Large intestine (tissue), 3 donors: ENCODE data around the gene SP140L. TPM values are rescaled to one million over a fixed set of nuclear protein-coding genes. Genes with fewer than 3 reads are reported as not detected.
"Not testable (repeated sequence)": the region's sequence is repeated elsewhere in the genome, so short reads cannot be mapped to it uniquely, and the experiment has no call there.

Experiments
- DNase-seq, 2 donors: peaks; one replicate each; pipeline versions ENCODE4 v3.0.0 to v3.0.0-alpha.2; 2013
- H3K27ac ChIP-seq: one replicate; pipeline ENCODE4 v1.5.1; 2013; ENCODE audit warnings: low read length
- H3K27me3 ChIP-seq: 2 replicates; pipeline ENCODE4 v1.6.1; 2013; ENCODE audit warnings: low read length; ENCODE audit not compliant: control insufficient read depth, insufficient read depth
- H3K36me3 ChIP-seq: 2 replicates; pipeline ENCODE4 v1.6.1; 2013; ENCODE audit warnings: low read length; ENCODE audit not compliant: control insufficient read depth, insufficient read depth
- H3K4me1 ChIP-seq: one replicate; pipeline ENCODE4 v1.6.1; 2013; ENCODE audit warnings: low read length; ENCODE audit not compliant: control insufficient read depth, insufficient read depth
- H3K4me3 ChIP-seq: one replicate; pipeline ENCODE4 v1.5.1; 2013; ENCODE audit warnings: low read length
- H3K9me3 ChIP-seq: one replicate; pipeline ENCODE4 v1.6.1; 2013; ENCODE audit warnings: mild to moderate bottlenecking, low read depth, low read length, moderate library complexity; ENCODE audit not compliant: control insufficient read depth
- WGBS: methylation state at CpG from one replicate; pipeline ENCODE4 v1.1.5; 2013; ENCODE audit warnings: low lambda C conversion rate; ENCODE audit not compliant: insufficient coverage; 5-methylcytosine and 5-hydroxymethylcytosine counted together
- polyA plus RNA-seq: library from polyadenylated mRNA; unstranded; fragments of 120-200 nt; gene quantifications from one replicate; pipeline ENCODE4 v1.2.1, GENCODE V29; 2013

SP140L gene
- polyA plus RNA-seq, 1 donor: 20.4 TPM

DNA sequence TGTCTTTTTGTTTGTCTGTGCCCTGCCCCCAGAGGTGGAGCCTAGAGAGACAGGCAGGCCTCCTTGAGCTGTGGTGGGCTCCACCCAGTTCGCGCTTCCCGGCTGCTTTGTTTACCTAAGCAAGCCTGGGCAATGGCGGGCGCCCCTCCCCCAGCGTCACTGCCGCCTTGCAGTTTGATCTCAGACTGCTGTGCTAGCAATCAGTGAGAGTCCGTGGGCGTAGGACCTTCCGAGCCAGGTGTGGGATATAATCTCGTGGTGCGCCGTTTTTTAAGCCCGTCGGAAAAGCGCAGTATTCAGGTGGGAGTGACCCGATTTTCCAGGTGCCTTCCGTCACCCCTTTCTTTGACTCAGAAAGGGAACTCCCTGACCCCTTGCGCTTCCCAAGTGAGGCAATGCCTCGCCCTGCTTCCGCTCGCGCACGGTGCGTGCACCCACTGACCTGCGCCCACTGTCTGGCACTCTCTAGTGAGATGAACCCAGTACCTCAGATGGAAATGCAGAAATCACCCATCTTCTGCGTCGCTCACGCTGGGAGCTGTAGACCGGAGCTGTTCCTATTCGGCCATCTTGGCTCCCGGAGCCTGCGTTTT is 15.0 kb downstream of the SP140L start:
- H3K27ac ChIP-seq, H3K4me3 ChIP-seq, H3K4me1 ChIP-seq, DNase-seq, H3K27me3 ChIP-seq, H3K36me3 ChIP-seq: not testable (repeated sequence)
- peaks cover 12% of the 10 kb centered on the region for H3K9me3 ChIP-seq
- WGBS: 100% methylated on average over 5 of the region's 33 CpGs

DNA sequence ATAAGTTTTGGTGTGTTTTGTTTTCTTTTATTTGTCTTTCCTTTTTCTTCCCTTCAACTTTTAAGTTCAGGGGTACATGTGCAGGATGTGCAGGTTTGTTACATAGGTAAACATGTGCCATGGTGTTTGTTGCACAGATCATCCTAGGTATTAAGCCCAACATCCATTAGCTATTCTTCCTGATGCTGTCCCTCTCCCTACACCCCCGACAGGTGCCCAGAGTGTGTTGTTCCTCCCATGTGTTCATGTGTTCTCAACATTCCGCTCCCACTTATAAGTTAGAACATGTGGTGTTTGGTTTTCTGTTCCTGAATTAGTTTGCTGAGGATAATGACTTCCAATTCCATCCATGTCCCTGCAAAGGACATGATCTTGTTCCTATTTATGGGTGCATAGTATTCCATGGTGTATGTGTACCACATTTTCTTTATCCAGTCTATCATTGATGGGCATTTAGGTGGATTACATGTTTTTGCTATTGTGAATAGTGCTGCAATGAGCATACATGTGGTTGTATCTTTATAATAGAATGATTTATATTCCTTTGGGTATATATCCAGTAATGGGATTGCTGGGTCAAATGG is 16.1 kb downstream of the SP140L start:
- H3K27me3 ChIP-seq, H3K4me1 ChIP-seq, H3K36me3 ChIP-seq, DNase-seq, H3K27ac ChIP-seq, H3K4me3 ChIP-seq: not testable (repeated sequence)
- 100% methylated on average over 2 of the region's 2 CpGs for WGBS
- peaks cover 16% of the 10 kb centered on the region for H3K9me3 ChIP-seq

DNA sequence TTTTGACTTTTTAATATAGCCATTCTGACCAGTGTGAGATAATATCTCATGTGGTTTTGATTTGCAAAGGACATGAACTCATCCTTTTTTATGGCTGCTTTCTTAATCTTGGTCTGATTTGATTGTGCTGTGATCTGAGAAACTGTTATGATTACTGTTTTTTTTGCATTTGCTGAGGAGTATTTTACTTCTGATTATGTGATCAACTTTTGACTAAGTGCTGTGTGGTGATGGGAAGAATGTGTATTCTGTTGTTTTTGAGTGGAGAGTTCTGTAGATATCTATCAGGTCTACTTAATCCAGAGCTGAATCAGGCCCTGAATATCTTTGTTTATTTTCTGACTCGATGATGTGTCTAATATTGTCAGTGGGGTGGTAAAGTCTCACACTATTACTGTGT is 16.8 kb downstream of the SP140L start:
- Histone ChIP-seq H3K36me3 (no peaks in the 10 kb centered on the region), H3K27ac (no peak overlapping the region), H3K9me3 (peaks cover 16% of the 10 kb centered on the region), H3K27me3 (no peaks in the 10 kb centered on the region), H3K4me3 (no peak overlapping the region), H3K4me1 (no peaks in the 10 kb centered on the region)
- DNase-seq: no peak
- WGBS: no CpG with 5 or more reads among the region's 1 CpG

DNA sequence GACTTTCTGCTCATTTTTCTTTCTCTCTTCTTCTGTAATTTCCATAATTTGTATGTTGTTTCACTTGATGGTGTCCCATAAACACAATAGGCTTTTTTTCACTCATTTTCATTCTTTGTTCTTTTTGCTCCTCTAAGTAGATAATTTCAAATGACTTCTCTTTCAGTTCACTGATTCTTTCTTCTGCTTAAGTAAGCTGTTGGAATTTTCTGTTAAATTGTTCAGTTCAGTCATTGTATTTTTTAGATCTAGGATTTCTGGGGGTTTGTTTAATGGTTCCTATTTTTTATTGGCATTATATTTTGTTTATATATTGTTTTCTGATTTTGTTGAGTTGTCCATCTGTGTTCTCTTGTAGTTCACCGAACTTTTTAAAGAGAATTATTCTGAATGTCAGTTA is 19.5 kb downstream of the SP140L start:
- H3K36me3 ChIP-seq: no peaks in the 10 kb centered on the region
- H3K9me3 ChIP-seq: peaks cover 16% of the 10 kb centered on the region
- WGBS: 100% methylated on average over 1 of the region's 1 CpG
- H3K27ac ChIP-seq: no peak overlapping the region
- H3K4me1 ChIP-seq: no peaks in the 10 kb centered on the region
- no peak for DNase-seq
- no peak overlapping the region for H3K4me3 ChIP-seq
- H3K27me3 ChIP-seq: no peaks in the 10 kb centered on the region

DNA sequence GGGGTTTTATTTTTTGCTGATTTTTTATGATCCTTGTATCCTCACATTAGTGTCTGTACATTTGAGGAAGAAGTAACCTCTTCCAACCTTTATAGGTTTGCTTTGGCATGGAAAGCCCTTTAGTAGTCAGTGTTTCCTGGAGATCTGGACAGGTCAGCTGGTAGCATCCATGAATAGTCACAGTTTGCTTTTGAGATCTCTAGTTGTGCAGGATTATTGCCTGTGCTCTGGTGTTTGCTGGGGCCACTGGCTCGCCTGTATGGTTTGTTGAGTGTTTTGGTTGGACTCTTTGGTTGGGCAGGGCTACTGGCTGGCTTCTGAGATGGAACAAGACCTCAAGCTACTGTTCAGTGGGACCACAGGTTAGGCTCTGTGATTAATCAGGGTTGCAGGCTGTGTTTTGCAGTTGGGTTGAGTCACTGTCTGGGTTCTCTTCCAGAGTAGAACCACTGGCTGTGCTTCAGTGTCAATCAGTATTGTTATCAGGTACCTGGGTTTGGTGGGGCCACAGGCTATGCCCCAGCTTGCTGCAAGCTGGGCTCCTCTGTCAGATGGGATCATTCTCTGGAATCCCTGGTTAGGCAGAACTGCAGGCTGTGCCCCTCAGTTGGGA is 20.0 kb downstream of the SP140L start:
- no CpG with 5 or more reads among the region's 1 CpG for WGBS
- Histone ChIP-seq H3K36me3 (no peaks in the 10 kb centered on the region), H3K4me3 (no peak overlapping the region), H3K4me1 (no peaks in the 10 kb centered on the region), H3K9me3 (peaks cover 16% of the 10 kb centered on the region), H3K27ac (no peak overlapping the region), H3K27me3 (no peaks in the 10 kb centered on the region)
- no peak for DNase-seq

DNA sequence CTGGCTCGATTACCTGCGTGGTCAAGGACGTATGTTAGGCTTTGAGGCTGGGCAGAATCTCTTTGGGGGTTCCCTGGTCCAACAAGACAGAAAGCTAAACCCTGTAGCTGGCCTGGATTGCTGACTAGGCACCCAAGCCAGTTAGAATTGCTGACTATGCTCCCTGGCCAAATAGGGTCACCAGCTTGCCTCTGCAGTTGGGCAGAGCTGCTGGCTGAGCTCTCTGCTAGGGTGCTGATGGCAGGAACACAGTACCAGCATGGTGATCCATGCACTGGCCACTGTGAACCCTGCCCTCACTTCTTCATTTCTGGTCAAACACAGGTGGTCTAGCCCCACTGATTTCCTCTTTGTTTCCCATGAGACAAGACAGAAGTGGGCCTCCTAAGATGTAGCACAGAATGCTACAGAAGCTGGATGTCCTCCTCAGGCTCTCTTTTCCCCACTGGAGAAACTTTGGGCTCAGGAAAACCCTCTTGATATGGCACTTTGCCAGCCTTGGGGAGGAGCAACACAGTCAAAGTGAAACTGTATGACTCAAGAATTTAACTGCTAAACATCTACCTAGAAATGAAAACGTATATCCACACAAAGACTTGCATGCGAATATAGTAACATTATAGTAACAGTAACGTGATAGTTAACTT is 20.8 kb downstream of the SP140L start:
- DNase-seq: no peak
- H3K27me3 ChIP-seq: no peaks in the 10 kb centered on the region
- H3K36me3 ChIP-seq: no peaks in the 10 kb centered on the region
- no peak overlapping the region for H3K4me3 ChIP-seq
- H3K9me3 ChIP-seq: peaks cover 16% of the 10 kb centered on the region
- WGBS: no CpG with 5 or more reads among the region's 6 CpGs
- no peaks in the 10 kb centered on the region for H3K4me1 ChIP-seq
- no peak overlapping the region for H3K27ac ChIP-seq

DNA sequence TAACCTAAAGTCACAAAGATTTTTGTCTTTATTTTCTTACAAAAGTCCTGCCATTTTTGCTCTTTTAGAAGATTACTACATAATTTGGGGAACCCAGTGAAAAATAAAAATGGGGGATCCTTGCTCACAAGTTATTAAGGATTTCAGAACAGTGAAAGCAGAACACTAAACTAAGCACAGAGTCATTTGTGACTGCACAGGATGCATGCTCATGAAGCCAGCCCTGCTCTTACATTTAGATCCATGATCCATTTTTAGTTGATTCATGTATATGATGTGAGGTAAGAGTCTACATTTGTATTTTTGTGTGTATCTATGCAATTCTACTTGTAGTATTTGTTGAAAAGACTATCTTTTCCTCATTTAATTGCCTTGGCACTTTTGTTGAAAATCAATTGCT is 21.8 kb downstream of the SP140L start:
- no peaks in the 10 kb centered on the region for H3K27me3 ChIP-seq
- no peaks in the 10 kb centered on the region for H3K36me3 ChIP-seq
- no peak overlapping the region for H3K27ac ChIP-seq
- no peaks in the 10 kb centered on the region for H3K4me1 ChIP-seq
- no peak for DNase-seq
- no peak overlapping the region for H3K4me3 ChIP-seq
- H3K9me3 ChIP-seq: peaks cover 16% of the 10 kb centered on the region

DNA sequence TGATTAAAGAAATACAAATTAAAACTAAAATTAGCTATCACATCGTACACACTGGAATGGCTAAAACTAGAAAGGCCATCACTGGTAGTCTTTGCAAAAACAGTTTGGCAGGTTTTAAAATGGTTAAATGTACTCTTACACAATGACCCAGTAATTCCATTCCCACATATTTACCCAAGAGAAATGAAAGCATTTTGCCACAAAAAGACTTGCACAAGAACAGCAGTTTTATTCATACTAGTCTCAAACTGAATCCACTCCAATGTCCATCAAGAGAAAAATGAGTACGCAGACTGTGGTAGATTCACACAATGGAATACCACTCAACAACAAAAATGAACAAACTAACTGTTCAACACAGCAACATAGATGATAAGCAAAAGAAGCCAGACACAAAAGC is 29.1 kb downstream of the SP140L start:
- no peak overlapping the region for H3K4me3 ChIP-seq
- 88% methylated on average over 1 of the region's 2 CpGs for WGBS

DNA sequence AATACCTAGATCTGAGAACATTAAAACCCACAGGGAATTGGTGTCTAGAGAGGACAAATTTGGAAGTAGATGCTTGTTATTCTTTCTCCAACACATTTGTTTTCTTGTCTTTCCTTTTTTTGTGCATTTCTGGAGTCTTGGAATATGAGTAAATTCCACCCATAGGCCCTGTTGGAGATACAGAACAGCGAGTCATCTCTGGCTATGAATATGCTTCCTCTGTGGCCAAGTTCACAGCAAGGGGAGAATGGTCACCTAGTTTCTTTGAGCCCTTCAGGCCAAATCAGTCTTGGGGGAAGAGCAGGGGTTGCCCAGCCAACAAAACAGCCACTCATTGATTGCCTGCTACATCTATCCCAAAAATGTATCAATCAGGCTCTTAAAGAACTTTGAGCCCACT is 31.3 kb downstream of the SP140L start:
- no peak for DNase-seq
- Histone ChIP-seq H3K4me1 (no peaks in the 10 kb centered on the region), H3K27ac (no peak overlapping the region), H3K9me3 (peaks cover 4% of the 10 kb centered on the region), H3K36me3 (peaks cover 23% of the 10 kb centered on the region), H3K4me3 (no peak overlapping the region), H3K27me3 (no peaks in the 10 kb centered on the region)
- no CpG with 5 or more reads among the region's 1 CpG for WGBS

More for the DNA sequence above, 29.1 kb downstream of the SP140L start:
- Histone ChIP-seq H3K9me3 (peaks cover 4% of the 10 kb centered on the region), H3K27ac (no peak overlapping the region), H3K4me1 (no peaks in the 10 kb centered on the region), H3K27me3 (no peaks in the 10 kb centered on the region), H3K36me3 (peaks cover 6% of the 10 kb centered on the region)
- no peak for DNase-seq

DNA sequence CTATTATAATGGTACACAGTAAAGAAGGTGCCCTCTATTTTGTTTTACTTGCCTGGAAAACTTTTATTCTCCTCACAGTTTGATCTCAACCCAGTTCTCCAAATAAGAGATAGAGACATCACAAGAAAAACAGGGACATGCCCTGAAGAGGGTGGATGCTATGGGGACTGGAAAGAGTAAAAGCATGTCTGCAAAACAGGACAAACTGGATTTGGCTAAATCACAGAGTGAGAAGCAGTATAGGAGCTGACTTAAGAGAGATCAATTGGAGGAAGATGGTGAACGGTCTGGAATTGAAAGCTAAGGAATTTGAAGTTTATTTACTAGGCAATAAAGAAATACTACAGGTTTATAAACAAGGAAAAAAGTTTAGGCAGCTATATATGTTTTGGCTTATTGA is 33.0 kb downstream of the SP140L start:
- peaks cover 23% of the 10 kb centered on the region for H3K36me3 ChIP-seq
- no peaks in the 10 kb centered on the region for H3K4me1 ChIP-seq
- peaks cover 4% of the 10 kb centered on the region for H3K9me3 ChIP-seq
- no peak overlapping the region for H3K27ac ChIP-seq
- no peaks in the 10 kb centered on the region for H3K27me3 ChIP-seq
- 20% methylated on average over 1 of the region's 1 CpG for WGBS
- no peak overlapping the region for H3K4me3 ChIP-seq
- DNase-seq: no peak
